Mesendoderm (in vitro differentiated cells): ENCODE data around the gene TEX44.

Experiments
- DNase-seq: peaks from one replicate; pipeline ENCODE4 v3.0.0; 2013
- H2AK5ac ChIP-seq: 2 replicates; pipeline ENCODE4 v1.6.1; 2013; ENCODE audit warnings: low read length, inconsistent platforms
- H2BK120ac ChIP-seq: 2 replicates; pipeline ENCODE4 v1.6.1; 2013; ENCODE audit warnings: low read depth, mild to moderate bottlenecking, low read length, moderate library complexity, mixed read lengths
- H2BK15ac ChIP-seq: replicated peaks from 2 replicates; pipeline ENCODE4 v1.6.1; 2013; ENCODE audit warnings: low read depth, mild to moderate bottlenecking, moderate library complexity
- H2BK5ac ChIP-seq: 2 replicates; pipeline ENCODE4 v1.6.1; 2013; ENCODE audit warnings: low read length, inconsistent platforms
- H3K18ac ChIP-seq: 2 replicates; pipeline ENCODE4 v1.6.1; 2013; ENCODE audit warnings: mild to moderate bottlenecking, low read length, mixed read lengths
- H3K23ac ChIP-seq: one replicate; pipeline ENCODE4 v1.6.1; 2013; ENCODE audit warnings: low read length
- H3K27ac ChIP-seq: 2 replicates; pipeline ENCODE4 v1.5.1; 2013; ENCODE audit warnings: low read depth, mild to moderate bottlenecking, inconsistent platforms, low read length, moderate library complexity
- H3K27me3 ChIP-seq: 2 replicates; pipeline ENCODE4 v1.6.1; 2013; ENCODE audit warnings: low read length, control low read depth, mild to moderate bottlenecking, inconsistent platforms; ENCODE audit not compliant: insufficient read depth, poor library complexity
- H3K36me3 ChIP-seq: 2 replicates; pipeline ENCODE4 v1.6.1; 2013; ENCODE audit warnings: low read length, inconsistent platforms; ENCODE audit not compliant: control insufficient read depth, insufficient read depth
- H3K4ac ChIP-seq: one replicate; pipeline ENCODE4 v1.6.1; 2013; ENCODE audit warnings: low read depth, mild to moderate bottlenecking, low read length, moderate library complexity
- H3K4me1 ChIP-seq: 2 replicates; pipeline ENCODE4 v1.6.1; 2013; ENCODE audit warnings: low read depth, low read length, inconsistent platforms; ENCODE audit not compliant: control insufficient read depth
- H3K4me2 ChIP-seq: 2 replicates; pipeline ENCODE4 v1.6.1; 2013; ENCODE audit warnings: low read length
- H3K4me3 ChIP-seq: 2 replicates; pipeline ENCODE4 v1.5.1; 2013; ENCODE audit warnings: mild to moderate bottlenecking, low read length
- H3K56ac ChIP-seq: one replicate; pipeline ENCODE4 v1.6.1; 2013; ENCODE audit warnings: low read length
- H3K79me1 ChIP-seq: 2 replicates; pipeline ENCODE4 v1.6.1; 2013; ENCODE audit warnings: low read length, inconsistent platforms
- H3K79me2 ChIP-seq: 2 replicates; pipeline ENCODE4 v1.6.1; 2013; ENCODE audit warnings: mild to moderate bottlenecking, low read length; ENCODE audit not compliant: control insufficient read depth, insufficient read depth
- H3K9ac ChIP-seq: 2 replicates; pipeline ENCODE4 v1.6.1; 2013; ENCODE audit warnings: low read length, inconsistent platforms
- H4K5ac ChIP-seq: one replicate; pipeline ENCODE4 v1.6.1; 2013; ENCODE audit warnings: low read length
- H4K8ac ChIP-seq: one replicate; pipeline ENCODE4 v1.6.1; 2013; ENCODE audit warnings: low read depth, mild to moderate bottlenecking, control low read depth, low read length, moderate library complexity
- WGBS: extraction: QIAGEN DNeasy Blood & Tissue Kit; methylation state at CpG from one replicate; pipeline ENCODE4 v1.1.7; 2013; ENCODE audit warnings: low lambda C conversion rate, missing lambda C conversion rate; ENCODE audit not compliant: insufficient coverage; ENCODE audit errors: extremely low coverage; 5-methylcytosine and 5-hydroxymethylcytosine counted together

TEX44 gene

DNA sequence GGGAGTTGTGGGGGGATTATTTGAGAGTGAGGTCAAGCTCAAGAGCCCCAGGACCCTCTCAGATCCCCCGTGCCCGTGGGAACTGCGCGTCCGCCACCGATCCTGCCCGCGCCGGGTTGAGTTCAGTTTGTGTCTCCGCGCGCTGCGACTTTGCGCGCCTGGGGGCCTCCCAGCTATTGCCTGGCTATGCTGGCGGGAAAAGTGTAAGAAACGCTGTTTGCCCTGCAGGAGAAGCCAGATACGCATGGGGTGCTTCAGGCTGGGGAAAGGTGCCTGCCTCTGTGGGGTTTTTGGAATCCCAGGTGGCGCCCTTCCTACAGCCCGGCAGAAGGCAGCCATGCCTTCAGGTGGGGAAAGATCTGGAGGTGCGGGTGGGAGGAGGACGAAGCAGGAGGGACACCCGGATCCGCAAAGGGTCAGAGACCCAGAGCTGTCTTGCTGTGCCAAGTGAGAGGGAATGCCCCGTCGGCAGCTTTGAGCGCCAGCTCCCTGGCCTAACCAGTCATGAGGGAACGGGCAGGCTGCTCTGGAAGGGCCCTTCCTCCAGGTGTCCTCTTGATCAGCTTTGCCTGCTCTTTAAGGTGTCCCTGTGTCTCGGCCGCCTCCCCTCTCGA is 22.5 kb downstream of the TEX44 start:
- Histone ChIP-seq H3K9ac (peak overlapping the region; percentile 99), H3K4me1 (peaks cover 5% of the 10 kb centered on the region), H3K56ac (peak overlapping the region; percentile 100), H4K5ac (no peak overlapping the region), H2BK120ac (peak overlapping the region; percentile 76), H3K4ac (peak overlapping the region; percentile 88), H3K4me2 (peak overlapping the region; percentile 94), H2BK5ac (peak overlapping the region; percentile 96), H3K18ac (peak overlapping the region; percentile 91), H3K4me3 (peak overlapping the region; percentile 55), H3K79me1 (no peaks in the 10 kb centered on the region), H2BK15ac (no peak overlapping the region), H3K79me2 (no peaks in the 10 kb centered on the region), H3K27ac (peak overlapping the region; percentile 100), H3K27me3 (no peaks in the 10 kb centered on the region), H2AK5ac (peak overlapping the region; percentile 38), H4K8ac (peak overlapping the region; percentile 17), H3K23ac (peak overlapping the region; percentile 94), H3K36me3 (no peaks in the 10 kb centered on the region)
- no CpG with 5 or more reads among the region's 31 CpGs for WGBS
- peak; percentile 73 for DNase-seq

DNA sequence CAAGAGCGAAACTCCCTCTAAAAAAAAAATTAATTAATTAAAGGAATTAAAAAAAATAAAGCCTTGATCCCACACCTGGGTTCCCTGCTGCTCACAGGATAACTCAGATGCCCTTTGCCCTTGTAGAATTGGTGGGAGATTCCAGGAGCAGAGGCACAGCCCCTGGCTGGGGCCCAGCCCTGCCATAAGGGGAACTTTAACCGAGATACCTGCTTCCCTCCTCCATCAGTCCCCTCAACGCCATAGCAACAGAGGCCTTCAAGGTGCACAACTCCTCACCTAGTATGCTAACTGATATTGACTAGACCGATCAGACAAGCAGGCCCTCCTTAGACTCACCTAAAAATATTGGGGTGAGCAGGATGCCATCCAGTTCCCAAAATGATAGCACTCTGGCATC is 23.6 kb downstream of the TEX44 start:
- no peak overlapping the region for H3K27ac ChIP-seq
- DNase-seq = no peak
- no peaks in the 10 kb centered on the region for H3K36me3 ChIP-seq
- peaks cover 13% of the 10 kb centered on the region for H3K4me1 ChIP-seq
- no peak overlapping the region for H3K4me3 ChIP-seq
- no peak overlapping the region for H3K23ac ChIP-seq
- no peak overlapping the region for H4K5ac ChIP-seq
- no peak overlapping the region for H3K18ac ChIP-seq
- H2BK5ac ChIP-seq = no peak overlapping the region
- H3K79me2 ChIP-seq = no peaks in the 10 kb centered on the region
- H3K4ac ChIP-seq = no peak overlapping the region
- H3K4me2 ChIP-seq = no peak overlapping the region
- H3K9ac ChIP-seq = no peak overlapping the region
- H2AK5ac ChIP-seq = no peak overlapping the region
- WGBS = no CpG with 5 or more reads among the region's 4 CpGs
- no peaks in the 10 kb centered on the region for H3K27me3 ChIP-seq
- H2BK15ac ChIP-seq = no peak overlapping the region
- H3K56ac ChIP-seq = peak overlapping the region; percentile 30
- no peak overlapping the region for H2BK120ac ChIP-seq
- H4K8ac ChIP-seq = no peak overlapping the region
- no peaks in the 10 kb centered on the region for H3K79me1 ChIP-seq

DNA sequence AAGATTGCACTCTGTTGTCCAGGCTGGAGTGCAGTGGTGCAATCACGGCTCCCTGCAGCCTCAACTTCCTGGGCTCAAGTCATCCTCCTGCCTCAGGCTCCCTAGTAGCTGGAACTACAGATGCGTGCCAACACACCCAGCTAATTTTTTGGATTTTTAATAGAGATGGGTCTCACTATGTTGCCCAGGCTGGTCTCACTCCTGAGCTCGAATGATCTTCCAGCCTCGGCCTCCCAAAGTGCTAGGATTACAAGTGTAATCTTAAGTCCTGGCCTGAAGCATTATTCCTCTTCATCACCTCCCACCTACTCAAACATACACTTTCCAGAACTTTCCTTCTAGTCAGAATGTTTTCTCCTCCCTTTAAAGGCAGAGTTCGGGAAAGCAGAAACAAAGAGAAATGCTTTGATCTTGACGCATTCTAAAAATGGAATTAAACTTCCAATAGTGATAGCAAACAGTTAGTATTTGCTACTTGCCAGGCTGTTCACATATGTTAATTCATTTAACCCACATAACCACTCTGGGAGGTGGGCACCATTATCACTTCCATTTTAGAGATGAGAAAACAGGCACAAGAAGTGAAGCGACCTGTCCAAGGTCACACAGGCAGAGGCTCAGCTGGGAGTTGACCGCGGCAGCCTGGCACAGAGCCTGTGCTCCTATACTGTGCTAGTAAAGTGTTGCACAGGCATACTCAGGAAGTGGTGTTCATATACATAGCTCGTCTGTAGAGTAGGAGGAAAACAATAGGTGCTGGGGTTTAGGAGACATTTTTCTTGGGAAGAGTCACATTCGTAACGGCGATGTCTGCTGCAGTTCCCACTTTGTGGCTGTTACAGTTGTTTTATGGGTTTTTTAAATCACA is 24.6 kb downstream of the TEX44 start:
- Histone ChIP-seq H3K4ac (no peak overlapping the region), H3K56ac (peak overlapping the region; percentile 71), H2AK5ac (no peak overlapping the region), H3K27me3 (no peaks in the 10 kb centered on the region), H4K5ac (no peak overlapping the region), H3K79me1 (no peaks in the 10 kb centered on the region), H2BK5ac (no peak overlapping the region), H3K27ac (no peak overlapping the region), H3K36me3 (no peaks in the 10 kb centered on the region), H3K18ac (no peak overlapping the region), H2BK120ac (no peak overlapping the region), H3K9ac (no peak overlapping the region), H3K4me1 (peaks cover 12% of the 10 kb centered on the region), H4K8ac (no peak overlapping the region), H2BK15ac (no peak overlapping the region), H3K23ac (no peak overlapping the region), H3K79me2 (no peaks in the 10 kb centered on the region), H3K4me3 (no peak overlapping the region), H3K4me2 (no peak overlapping the region)
- WGBS = no CpG with 5 or more reads among the region's 13 CpGs
- DNase-seq = no peak

DNA sequence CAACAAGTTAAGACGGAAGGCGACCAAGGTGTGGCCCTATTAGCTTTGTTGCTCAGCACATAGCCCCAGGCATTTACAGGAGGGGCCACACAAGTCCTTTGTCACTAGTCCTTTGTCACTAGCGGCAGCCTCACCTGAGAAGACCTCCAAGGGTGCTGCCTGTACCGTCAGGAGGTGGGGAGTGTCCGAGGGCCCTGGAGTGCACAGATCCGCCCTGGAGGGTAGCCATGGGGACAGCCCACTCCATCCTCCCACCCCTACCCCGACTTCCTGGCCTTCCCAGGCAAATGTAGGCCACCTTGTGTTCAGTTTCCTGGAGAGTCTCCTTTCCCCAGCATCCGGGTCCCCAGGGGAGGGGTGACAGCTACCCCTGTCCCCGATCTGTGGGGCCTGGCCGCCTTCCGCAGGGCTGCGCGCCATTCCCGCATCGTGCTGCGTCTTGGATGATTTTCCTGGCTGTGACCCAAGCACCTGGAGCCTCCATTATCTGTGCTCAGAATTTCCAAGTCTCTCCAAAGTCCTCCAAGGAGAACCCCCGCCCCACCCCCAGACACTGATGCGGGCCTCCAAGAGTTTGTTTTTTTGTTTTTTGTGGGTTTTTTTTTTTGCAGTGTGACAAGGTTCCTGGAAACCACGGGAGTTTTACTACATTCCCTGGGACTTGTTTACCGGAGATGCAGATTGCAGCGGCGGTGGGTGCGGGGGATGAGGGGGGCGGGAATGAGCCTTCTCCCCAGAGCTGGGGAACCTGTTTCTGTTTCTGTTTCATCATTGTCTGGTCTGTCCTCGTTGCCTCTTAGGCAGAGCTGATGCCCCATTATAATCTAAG is 28.6 kb downstream of the TEX44 start:
- H2AK5ac ChIP-seq = no peak overlapping the region
- WGBS = no CpG with 5 or more reads among the region's 25 CpGs
- peak overlapping the region; percentile 6 for H3K4me2 ChIP-seq
- H3K4ac ChIP-seq = no peak overlapping the region
- no peaks in the 10 kb centered on the region for H3K79me1 ChIP-seq
- H3K56ac ChIP-seq = peak overlapping the region; percentile 76
- no peaks in the 10 kb centered on the region for H3K79me2 ChIP-seq
- DNase-seq = peak; percentile 89
- H4K5ac ChIP-seq = no peak overlapping the region
- H3K18ac ChIP-seq = peak overlapping the region; percentile 72
- no peak overlapping the region for H2BK120ac ChIP-seq
- H3K27me3 ChIP-seq = no peaks in the 10 kb centered on the region
- H3K27ac ChIP-seq = peak overlapping the region; percentile 63
- peak overlapping the region; percentile 22 for H2BK5ac ChIP-seq
- no peak overlapping the region for H3K4me3 ChIP-seq
- peak overlapping the region; percentile 55 for H3K9ac ChIP-seq
- no peaks in the 10 kb centered on the region for H3K36me3 ChIP-seq
- peak overlapping the region; percentile 30 for H4K8ac ChIP-seq
- H2BK15ac ChIP-seq = no peak overlapping the region
- no peak overlapping the region for H3K23ac ChIP-seq
- H3K4me1 ChIP-seq = peaks cover 8% of the 10 kb centered on the region

GRCh38 chr2:231622963-231623362 is 30.3 kb downstream of the TEX44 start:
- Histone ChIP-seq H3K9ac (no peak overlapping the region), H3K4ac (no peak overlapping the region), H3K23ac (no peak overlapping the region), H3K4me3 (no peak overlapping the region), H3K27me3 (no peaks in the 10 kb centered on the region), H2BK120ac (no peak overlapping the region), H3K4me1 (peaks cover 8% of the 10 kb centered on the region), H2BK15ac (no peak overlapping the region), H3K79me2 (no peaks in the 10 kb centered on the region), H4K5ac (no peak overlapping the region), H2AK5ac (no peak overlapping the region), H3K36me3 (no peaks in the 10 kb centered on the region), H3K79me1 (no peaks in the 10 kb centered on the region), H2BK5ac (no peak overlapping the region), H3K27ac (no peak overlapping the region), H4K8ac (no peak overlapping the region), H3K56ac (peak overlapping the region; percentile 7), H3K4me2 (no peak overlapping the region), H3K18ac (no peak overlapping the region)
- WGBS = no CpG with 5 or more reads among the region's 10 CpGs
- no peak for DNase-seq
